Cerebellar nuclear complex (tissue), 1 donor: ENCODE measurements around the gene FRMD4A.
"Not testable (repeated sequence)": the region's sequence is repeated elsewhere in the genome, so short reads cannot be mapped to it uniquely, and the experiment has no call there.

Source experiments
- DNase-seq, 2 experiments: peaks; one replicate each; lab custom pipeline; 2025; lab: John Stamatoyannopoulos, UW

The FRMD4A gene

DNA sequence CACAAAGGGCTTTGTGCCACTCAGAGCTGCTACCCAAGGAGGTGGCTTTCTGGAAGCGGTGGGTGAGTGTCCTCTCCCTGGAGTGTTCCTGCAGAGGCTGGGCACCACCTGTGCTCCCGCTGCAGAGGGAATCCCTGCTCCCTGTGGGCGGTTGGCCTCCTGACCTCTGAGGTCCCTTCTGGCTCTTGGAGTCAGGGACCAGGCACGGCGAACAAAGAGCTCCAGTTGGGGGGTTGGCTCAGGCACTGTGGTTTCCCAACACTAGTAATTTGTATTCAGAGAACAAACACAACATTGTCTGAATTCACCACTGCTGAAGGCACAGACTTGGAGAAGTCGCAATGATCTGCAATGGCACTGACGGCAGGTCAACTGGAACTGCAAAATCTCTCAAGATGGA is 415.0 kb downstream of the FRMD4A start:
- no peak for DNase-seq

DNA sequence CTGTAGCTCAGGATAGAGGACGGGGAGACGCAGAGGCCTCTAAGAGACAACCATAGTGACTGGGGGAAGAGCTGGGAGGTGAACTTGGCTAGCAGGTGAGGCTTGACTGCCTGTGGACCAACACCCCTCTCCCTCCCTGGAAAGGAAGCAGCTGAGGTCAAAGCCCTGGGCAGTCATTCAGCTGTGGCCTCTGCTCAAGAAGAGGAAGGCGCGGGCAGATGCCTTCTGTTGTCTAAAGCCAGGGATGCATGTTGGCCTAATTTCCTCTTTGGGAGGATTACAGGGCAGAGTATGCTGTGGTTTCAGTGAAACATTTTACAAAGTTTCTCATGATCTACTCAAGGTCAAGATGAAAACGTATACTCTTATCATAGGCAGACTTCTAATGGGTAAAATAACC is 416.8 kb downstream of the FRMD4A start:
- no peak for DNase-seq

DNA sequence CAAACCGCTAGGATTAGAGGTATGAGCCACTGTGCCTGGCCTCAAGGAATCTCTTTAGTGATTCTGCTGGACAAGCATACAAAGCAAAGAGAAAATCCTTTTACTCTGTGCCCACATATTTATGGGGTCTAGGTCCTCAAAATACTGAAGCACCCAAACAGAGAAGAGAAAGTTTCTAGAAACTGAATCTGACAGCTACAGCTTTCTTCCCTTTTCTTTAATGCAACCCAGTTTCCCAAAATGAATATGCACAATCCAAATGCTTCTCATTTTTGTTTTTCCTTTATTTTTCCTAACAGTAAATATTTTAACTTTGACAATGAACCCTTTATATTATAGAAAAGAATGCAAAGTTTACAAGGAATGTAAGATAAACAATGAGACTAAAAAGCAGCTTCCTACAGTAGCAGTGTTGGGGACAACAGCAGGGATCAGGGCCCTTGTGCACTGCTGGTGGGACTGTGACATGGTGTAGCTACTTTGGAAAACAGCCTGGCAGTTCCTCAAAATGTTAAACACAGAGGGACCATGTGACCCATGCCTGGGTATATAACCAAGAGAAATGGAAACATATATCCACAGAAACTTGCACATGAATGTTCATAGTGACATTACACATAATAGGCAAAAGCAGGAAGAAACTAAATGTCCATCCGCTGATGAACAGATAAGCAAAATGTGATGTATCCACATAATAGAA is 418.8 kb downstream of the FRMD4A start:
- no peak for DNase-seq

DNA sequence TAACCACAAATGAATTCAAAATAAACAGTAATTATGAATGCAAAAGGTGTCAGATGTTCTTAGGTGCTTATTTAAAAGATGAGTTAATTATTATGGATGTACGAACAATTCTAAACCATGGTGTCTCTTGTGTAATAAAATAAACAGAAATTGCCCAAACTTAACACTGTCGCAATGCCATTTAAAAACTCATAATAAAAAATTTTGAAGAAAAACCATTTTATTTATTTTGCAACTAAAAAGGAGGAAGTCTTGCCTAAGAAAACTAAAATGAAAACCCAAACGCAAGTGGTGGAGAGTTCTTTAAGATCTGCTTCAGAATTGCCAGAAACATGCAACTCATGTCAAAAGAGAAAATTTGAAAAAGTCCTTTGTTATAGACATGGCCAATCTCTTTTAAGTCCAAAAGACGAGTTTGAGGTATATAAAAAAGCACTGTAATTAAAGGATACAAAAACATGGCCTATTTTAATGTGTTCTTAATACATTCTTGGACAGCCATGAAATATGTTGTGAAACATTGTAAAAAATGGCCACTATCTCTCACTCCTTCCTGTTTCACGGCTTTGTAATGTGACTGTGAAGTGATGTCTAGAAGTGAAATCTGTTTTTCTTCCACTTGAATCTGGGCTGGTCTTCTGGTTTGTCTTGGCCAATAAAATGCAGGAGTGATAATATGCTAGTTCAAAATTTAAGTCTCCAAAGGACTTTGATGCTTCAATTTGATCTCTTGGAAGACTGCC is 421.0 kb downstream of the FRMD4A start:
- no peak for DNase-seq

DNA sequence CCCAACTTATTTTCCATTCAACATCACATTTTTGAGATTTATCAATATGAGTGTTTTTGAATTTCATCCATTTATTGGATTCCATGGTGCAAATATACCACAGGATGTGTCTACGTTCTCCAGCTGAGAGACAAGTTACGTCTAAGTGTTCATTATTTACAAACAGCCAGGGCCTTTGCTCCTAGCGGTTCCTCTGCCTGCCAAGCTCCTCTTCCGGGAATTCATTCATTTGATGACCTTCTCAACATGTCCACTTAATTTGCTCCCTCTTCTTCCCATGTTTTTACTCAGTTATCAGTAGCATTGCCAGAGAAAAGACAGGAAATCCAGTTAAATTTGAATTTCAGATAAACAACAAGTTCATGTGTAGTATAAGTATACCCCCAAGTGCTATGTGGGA is 422.2 kb downstream of the FRMD4A start:
- DNase-seq, result no peak

DNA sequence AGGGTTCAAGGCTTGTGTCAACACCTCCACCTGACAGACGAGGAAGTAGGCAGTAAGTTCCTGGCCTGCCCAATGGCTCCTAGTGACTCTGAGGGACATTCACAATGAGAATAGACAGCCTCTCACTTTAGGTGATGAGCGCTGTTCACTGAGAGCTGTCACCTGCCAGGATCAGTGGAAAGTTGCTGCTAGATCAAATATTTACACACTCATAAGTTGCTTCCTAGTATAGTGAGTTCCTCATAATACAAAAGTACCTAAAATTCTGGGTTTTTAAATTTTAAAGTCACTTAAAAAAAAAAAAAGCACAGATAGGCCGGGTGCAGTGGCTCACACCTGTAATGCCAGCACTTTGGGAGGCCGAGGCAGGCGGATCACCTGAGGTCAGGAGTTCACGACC is 423.2 kb downstream of the FRMD4A start:
- DNase-seq, result no peak

DNA sequence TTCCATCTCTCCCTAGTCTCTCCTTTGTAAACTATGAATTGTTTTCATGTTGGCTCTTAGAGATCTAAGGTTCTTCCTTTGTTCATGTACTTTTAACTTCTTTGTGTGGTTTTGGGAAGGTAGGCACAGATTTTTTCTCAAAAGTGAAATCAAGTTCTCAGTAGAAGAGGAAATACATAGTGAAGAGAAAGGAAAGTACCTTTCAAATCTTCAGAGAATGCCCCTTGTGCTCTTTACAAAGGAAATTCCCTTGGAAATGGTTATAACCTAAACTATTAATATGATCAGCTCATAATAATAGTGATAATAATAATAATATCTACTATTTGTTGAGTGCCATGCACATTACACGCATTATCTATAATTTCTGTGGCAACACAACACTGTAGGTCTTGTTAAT is 425.4 kb downstream of the FRMD4A start:
- no peak for DNase-seq

DNA sequence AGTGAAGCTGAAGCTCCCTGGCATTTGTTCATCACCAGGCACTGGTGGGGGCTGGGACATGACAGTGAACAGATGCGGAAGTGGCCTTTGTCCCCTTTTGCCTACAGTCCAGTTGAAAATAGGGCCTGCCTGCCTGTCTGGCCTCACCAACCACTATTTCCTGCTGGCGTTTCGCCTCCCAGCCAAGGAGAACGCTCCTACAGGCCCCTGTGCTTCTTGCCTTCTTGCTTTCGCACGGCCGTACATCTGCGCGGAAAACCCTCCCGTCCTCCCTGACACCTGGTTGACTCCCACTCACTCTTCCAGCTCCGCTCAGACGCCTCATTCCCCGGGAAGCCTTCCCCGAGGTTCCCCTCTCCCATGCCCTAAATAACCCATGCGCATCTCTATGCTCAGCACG is 426.7 kb downstream of the FRMD4A start:
- DNase-seq, result no peak

DNA sequence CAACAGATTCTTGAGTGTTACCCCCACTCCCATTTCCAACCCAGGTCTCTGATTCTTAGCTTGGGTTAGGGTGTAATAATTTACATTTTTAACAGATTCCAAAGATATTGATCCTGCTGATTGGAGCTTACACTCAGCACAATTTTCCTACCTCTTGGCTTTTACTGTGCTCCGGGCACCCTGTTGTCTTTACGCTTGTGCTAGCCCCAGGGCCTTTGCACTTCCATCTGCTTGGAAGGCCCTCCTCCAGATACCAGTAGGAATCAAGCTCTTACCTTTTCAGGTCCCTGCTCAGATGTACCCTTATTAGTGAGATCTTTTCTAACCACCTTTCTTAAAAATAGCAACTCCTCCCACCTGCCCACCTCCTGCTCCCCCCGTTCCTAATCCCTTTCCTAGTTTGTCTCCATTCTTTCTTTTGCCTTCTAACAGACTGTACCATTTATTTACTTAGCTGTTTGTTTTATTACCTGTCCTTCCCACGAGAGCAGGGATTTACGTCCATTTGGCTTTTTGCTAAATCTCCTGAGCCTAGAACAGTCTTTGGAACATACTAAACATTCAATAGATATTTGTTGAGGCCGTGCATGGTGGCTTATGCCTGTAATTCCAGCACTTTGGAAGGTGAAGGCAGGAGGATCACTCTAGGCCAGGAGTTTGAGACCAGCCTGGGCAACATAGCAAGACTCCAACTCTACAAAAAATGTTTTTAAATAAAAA is 427.7 kb downstream of the FRMD4A start:
- no peak for DNase-seq

DNA sequence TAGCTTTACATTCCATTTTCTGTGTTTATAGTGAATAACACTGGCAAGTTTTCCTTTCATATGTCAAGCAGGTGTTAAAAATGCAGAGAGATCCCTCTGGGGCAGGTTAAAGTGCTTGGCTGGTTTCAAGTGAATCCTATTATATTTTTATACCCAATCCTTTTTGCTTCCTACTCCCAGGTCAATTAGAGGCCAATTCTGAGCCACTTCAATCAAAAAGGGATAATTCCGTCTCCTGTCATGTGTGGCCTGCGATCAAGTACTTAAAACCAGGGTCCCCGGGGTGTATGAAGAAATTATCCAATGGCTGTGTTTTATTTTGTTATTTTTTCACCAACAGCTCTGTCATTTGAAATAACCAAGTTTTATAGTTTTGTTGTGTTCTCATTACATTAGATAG is 430.8 kb downstream of the FRMD4A start:
- DNase-seq, result no peak

DNA sequence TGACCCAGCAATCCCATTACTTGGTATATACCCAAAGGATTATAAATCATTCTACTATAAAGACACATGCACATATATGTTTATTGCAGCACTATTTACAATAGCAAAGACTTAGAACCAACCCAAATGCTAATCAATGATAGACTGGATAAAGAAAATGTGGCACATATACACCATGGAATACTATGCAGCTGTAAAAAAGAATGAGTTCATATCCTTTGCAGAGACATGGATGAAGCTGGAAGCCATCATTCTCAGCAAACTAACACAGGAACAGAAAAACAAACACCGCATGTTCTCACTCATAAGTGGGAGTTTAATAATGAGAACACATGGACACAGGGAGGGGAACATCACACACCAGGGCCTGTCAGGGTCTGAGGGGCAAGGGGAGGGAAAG is 434.6 kb downstream of the FRMD4A start:
- not testable (repeated sequence) for DNase-seq

DNA sequence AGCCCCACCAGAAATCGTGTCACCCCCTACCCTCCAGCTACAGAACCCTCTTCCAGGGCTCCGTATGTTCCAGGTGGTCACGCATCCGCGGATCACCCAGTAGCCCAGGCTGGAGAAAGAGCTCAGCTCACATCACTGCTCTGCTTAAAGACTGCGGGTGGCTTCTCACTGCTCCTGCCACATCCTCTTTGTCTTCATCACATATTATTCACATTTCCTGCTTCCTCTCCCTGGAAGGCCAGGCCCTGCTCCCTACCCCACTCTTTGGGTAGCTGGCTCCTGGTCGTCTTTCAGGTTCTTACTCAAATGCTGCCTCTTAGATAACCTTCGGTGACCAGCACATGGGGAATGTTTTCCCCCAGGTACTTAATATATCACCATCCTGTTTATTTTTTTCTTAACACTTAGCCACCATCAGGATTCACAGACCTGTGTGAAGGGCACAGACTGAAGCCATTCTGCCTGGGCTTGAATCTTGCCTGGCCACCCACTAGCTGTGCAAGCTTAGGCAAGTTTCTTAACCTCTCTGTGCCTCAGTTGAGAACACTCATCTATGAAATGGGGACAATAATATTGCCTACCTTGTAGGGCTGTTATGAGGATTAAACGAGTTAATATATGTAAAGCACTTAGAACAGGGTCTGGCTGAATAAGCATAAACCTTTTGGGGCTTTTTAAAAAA is 436.2 kb downstream of the FRMD4A start:
- DNase-seq, result no peak

DNA sequence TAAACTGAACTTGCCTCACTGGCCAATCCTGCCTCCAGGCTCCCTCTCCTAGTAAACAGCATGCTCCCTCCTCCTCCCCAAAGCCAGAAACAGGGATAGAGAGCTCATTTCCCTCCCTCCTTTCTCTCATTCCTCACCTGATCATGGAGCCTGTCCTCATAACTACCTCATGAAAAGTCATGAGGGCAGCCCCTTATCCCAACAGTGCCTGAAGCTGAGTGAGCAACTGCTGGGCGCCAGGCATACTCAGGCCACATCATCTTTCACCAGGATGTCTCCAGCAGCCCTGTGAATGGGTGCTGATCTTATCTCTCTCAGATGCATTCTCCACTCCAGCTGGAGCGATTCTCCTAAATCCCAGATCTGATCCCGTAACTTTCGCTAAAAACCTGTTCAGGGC is 436.8 kb downstream of the FRMD4A start:
- DNase-seq, result no peak

DNA sequence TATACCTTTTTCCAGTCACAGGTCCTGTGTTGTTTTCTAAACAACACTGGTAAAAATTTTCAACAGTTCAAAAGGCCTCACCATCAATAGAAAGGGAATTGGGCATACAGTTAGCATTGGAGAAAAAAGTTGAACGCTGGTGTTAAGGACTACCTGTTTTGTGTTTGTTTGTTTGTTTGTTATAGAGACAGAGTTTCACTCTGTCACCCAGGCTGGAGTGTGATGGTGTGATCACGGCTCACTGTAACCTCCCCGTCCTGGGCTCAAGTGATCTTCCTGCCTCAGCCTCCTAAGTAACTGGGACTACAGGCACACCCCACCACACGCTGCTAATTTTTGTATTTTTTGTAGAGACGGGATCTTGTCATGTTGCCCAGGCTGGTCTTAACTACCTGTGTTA is 437.9 kb downstream of the FRMD4A start:
- no peak for DNase-seq

DNA sequence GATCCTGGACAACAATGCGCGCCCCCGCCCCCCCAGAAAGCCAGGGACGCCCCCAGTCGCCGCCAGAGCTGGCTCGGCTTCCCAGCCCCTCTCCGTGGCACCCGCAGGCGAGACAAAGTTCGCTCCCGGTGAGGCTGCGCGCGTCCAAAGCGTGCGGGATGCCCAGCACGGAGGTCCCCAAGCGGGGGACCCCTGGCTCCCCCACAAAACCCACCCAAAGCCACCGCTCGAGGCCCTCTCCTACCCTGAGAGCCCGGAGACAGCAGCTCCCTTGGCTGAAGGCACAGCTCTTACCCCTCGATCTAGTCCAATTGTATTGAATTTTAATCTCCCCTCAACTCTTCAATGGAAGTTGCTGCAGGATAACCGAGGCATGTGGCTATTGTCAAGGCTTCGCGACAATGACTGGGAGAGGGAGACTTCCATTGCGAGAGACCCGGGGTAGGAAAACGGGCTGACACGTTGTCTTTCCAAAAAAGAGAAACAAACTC is 438.7 kb downstream of the FRMD4A start:
- DNase-seq, result no peak

DNA sequence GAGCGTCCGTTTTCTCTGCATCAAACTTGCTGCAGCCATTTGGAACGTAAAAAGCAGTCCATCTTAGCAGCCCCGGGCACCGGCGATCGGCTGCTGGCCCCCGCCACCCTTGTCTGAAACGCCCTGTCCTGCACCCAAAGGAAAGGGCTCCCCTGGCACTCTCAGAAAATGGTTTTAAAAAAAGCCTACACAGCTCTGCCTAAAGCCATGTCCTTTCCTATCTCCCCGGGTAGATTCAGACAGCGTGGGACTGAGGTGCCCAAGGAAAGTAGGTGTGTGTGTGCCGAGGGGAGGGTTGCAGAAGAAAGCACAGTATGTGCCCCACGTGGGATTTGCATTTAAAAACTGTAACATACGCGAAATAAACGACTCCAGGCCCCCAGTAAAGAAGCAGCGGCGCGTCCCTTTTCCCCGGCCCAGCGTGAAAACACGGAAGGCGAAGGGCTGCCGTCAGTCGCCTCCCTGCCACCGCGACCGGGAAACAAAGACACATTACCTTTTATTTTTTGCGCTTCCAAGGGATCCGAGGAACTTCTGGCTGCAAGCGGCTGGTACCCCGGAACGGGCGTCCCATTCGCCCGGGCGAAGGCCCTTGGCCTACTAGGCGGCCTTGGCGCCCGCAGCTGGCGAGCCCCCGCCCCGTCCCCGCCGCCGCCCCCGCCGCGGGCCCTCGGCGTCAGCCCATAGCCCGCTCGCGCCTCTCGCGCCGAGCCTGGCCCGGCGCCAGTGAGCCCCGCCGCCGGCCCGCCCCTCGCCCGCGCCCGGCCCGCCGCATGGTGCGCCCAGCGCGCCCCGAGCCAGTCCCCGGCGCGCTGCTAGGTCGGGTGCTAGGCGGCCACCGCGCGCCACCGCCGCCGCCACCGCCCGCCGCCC is 439.4 kb downstream of the FRMD4A start:
- DNase-seq, result no peak

DNA sequence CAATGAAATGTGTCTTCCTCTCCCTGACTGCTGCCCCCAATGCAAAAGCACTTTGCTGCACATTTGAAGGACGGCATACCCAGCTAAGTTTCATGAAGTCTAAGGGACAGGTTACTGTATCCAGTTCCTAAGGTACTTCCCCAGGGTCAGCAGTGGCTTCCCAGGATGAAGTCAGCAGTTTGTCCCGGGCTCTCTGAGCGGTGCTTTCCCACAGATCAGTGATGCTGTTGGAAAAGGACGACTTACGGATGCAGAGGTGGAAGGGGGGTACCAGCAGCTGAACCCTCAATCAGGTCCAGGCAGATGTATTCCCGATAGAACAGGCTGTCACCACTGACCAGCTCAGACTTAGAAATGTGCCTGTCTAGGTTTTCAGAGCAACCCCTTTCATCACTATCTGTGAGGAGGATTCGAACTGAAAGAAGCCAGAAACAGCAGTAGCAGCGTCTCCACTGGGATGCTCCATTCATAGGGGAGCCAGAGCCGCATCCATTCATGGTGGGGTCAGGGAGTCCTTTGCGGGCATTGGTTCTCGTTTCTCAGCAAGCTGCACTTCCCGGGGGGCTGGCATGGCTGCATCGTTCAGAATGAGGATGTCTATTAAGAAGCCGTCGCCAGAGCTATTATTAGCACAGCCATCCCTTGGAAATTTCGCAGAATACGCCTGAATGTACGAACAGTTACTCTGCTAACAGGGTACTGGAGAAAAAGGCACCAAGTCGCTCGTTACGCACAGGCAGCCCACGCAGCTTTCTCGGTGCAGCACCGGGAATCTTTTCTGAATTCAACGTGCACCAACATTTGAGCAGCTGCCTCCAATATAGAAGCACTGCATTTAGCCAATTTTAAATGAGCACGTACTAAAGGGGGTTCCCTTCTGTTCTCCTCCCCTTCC is 440.2 kb downstream of the FRMD4A start:
- DNase-seq, result no peak

DNA sequence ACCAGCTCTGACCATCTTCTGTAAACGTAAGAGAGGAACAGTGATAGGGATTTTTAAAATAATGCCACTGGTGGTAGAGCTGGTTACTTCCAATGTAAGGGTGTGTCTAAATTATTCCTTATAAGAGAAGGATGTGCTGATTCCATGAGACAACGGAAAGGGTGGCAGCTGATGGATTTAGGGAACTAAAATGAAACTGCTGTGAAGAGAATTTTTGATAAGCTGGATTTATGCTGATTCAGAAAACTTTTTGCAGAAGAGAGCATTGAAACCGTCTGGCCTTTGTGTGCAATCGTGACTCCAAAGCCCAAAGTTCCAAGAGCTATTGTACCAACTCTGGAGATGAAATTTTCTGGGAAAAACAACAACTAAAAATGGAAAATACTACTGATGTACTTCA is 443.0 kb downstream of the FRMD4A start:
- DNase-seq, result no peak

DNA sequence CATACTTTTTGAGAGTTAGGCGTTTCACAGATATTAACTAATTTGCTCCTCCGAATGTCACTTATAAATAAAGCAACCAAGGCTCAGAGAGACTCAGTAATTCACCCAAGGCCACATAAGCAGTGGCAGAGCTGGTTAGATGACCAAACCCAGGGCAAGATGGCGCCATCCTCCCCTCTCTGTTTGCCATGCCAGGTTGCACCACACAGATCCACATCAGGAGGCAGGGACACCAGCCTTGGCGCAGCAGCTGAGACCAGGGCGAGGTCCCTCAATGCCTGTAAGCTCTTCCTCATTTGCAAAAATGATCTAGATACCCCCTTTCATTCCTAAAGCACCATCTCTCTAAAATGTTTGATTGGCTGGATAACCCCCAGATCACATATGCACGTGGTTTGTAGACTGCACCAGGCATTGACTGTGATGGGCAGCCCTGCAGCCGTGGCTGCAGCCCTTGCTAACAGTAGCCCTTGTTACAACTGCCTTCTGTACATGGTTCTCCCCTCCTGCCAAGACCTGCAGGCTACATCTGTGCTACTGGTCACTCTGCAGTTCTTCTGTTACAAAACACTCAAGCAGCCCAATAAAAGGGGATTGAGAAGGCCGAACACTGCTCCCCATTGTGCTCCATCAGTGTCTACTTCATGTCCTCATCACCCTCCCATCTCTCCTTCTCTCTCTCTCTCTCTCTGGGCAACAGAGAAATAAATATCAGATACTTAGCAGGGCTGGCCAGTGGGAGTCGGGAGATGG is 445.3 kb downstream of the FRMD4A start:
- no peak for DNase-seq
